ENCODE results near the gene TP53BP1.
A peak's percentile ranks its signal among the peaks of the same experiment; 100 is the strongest.
"Not testable (repeated sequence)": the region's sequence is repeated elsewhere in the genome, so short reads cannot be mapped to it uniquely, and the experiment has no call there.

The TP53BP1 gene

DNA sequence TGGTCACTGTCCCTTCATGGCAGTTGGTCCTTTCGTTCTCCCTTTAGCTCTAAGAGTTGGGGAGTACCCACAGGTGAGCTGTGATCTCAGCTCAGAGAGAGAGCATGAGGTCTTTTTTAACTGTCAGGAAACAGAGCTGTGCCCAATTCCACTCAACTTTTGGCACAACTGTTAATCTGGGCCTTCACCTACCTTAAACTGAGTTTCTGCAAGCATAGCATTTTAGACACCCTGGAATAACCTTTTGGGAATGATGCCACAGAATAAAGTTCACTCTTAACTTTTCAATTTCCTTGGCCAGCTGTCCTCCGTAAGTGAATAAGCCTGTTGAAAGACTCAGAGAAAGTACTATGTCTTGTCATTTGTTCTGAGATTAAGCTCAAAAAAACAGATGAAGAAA, 86.1 kb downstream of the TP53BP1 start:
- no peak for DNase-seq

GRCh38 chr15:43406189-43406588, 86.8 kb downstream of the TP53BP1 start:
- no peak for DNase-seq

GRCh38 chr15:43404130-43404529, 88.8 kb downstream of the TP53BP1 start:
- no peak for DNase-seq

DNA sequence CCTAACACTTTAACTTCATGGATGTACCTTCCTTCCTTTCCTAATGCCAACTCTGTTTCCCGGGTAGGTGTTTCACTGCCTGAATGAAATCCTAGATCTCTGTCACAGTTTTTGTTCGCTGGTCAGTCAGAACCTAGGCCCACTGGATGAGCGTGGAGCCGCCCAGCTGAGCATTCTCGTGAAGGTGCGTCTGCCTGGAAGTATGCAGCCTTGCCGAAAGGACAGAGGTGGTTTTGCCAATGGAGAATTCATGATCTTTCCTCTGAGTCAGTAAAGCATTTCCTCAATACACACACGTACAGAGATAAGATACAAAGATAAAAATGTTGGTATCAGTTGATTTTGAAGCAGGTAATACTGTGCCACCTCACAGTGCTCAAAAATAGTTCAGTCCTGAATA, 89.3 kb downstream of the TP53BP1 start:
- DNase-seq = no peak

DNA sequence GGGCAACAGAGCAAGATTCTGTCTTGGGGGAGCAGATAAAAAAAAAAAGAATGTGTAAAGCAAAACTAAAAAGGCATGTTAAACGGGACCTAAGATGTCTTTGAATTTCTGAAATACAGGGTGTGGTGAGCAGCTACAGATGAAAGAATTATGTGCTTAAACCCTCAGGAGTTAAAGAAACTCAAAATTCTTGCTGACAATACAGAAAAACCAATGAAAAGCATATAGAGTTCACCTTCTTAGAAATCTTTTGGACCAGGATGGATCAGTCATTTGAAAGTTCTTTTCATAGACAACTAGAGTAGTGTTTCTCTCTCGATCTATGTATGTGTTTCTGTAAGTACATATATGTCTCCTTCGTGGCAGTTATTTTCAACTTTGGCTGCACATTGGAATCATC, 90.7 kb downstream of the TP53BP1 start:
- no peak for DNase-seq

DNA sequence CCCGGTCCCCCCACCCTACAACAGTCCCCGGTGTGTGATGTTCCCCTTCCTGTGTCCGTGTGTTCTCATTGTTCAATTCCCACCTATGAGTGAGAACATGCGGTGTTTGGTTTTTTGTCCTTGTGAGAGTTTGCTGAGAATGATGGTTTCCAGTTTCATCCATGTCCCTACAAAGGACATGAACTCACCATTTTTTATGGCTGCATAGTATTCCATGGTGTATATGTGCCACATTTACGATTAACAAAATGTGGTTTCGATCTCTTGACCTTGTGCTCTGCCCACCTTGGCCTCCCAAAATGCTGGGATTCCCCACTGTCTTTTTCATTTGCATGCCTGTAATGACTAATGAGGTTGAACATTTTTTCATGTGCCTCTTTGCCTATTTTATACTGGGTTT, 99.4 kb downstream of the TP53BP1 start:
- DNase-seq = not testable (repeated sequence)

DNA sequence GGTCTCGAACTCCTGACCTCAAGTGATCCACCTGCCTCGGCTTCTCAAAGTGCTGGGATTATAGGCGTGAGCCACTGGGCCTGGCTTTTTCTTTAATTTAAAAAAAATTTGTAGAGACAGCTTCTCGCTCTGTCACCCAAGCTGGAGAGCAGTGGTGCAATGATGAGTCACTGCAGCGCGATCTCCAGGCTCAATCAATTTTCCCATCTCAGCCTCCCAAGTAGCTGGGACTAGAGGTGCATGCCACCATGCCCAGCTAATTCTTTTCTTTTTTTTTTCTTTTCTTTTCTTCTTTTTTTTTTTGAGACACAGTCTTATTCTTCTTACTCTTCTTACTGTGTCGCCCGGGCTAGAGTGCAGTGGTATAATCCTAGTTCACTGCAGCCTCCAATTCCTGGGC, 102.2 kb downstream of the TP53BP1 start:
- DNase-seq = no peak

DNA sequence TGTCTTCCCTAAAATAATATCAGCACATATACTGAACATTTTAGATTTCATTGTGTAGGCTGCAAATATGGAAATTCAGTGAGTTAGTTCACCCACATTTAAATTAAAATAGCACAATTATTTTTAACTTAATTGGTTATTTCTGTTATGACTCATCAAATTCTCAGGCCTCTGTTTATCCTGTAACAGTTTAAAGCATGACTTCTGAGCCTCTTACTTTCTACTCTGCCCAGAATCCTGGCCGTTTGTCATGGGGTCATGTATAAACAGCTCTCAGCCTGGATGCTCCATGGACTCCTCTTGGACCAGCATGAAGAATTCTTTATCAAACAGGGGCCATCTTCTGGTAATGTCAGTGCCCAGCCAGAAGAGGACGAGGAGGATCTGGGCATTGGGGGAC, 109.9 kb downstream of the TP53BP1 start:
- DNase-seq = no peak

- no peak for DNase-seq
These were observed 110.6 kb downstream of the TP53BP1 start for GRCh38 chr15:43382310-43382709.

DNA sequence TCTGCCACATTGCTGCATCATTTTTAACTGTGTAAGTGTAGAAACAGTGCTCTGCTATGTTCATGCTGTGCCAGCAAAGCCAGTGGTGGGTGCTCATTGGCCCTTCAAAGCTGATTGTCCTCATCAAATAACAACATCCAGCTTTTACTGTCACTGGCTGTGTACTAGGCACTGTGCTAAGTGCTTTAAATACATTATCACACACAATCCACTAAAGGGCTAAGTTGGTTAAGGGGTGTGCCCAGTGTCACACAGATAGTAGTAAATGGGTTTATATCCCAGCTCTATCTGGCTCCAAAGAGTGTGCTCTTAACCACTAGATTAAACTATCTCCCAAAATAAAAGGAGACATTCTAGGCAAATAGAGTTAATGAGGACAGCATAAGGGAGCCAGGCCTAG, 114.4 kb downstream of the TP53BP1 start:
- DNase-seq = no peak

DNA sequence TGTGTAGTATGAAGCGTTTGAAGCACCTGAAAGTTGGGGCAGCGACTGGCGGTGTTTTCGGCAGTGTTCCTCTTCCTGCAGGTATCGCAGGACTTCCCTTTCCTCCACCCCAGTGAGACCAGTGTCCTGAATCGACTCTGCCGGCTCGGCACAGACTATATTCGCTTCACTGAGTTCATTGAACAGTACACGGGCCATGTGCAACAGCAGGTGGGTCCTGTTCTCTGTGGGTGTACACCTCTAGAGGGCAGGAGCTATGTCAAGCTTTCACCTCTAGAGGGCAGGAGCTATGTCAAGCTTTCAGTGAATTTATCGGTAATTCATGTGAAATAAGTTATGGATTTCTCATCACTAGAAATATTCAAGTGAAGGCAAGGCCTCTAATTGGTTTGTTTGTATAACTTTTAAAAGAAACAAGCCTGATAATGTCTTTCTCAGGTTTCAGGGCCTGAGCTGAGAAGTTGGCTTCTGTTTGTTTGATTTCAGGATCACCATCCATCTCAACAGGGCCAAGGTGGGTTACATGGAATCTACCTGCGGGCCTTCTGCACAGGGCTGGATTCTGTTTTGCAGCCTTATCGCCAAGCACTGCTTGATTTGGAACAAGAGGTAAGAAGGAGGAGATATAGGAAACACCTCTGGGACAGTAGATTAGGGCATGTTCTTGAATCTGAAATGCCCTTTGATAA, 116.8 kb downstream of the TP53BP1 start:
- no peak for DNase-seq

DNA sequence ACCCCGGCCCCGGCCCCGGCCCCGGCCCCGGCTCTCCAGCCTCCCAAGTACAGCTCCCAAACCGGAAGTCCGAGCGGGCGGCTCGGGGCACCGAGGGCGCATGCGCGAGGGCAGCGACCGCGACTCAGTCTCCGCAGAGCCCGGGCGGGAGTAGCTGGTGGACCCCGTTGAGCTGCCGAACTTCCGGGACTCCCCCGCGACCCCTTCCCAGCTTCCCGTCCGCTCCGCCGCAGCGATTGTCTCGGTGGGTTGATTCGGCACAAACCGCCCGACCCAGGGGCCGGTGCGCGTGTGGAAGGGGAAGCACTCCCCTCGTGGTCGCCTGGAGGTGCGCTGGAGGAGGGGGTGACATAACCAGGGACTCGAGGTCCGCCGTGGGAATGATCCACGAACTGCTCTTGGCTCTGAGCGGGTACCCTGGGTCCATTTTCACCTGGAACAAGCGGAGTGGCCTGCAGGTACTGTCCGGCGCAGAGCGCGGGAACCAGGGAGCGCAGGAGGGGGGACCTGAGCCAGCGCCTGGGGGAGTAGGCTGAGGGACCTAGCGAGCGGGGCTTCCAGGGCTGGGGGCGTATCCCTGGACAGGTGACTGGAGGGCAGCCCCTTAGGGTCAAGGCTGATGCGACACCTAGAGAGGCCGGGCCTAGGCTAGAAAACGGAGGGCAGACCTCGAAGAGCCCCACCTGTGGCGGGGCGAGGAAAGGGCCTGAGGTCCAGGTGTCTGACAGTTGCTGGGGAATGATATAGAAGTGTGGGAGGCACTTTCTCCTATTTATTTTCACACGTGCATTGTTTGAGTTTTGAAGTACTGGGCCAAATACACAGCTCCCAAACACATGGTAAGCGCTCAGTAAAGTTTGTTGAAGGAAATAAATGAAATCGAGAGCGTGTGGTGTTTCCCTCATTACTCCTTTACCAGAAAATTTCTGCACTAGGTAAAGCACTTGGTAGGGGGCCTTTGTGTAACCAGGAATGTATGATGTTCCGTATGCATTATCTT, 121.7 kb downstream of the TP53BP1 start, which contains the start of the genes TUBGCP4 and ZSCAN29:
Gene TUBGCP4 (plus strand): TSS at position 127 of the 1,000 bp plus-strand sequence. CDS start 254 bp downstream, at position 381.
Gene ZSCAN29 (minus strand): TSS at position 69 of the 1,000 bp plus-strand sequence. CDS start 1,130 bp downstream, outside the sequence.
- peak; percentile 1 for DNase-seq

- no peak for DNase-seq
These were observed 122.5 kb downstream of the TP53BP1 start for GRCh38 chr15:43370310-43370974.

DNA sequence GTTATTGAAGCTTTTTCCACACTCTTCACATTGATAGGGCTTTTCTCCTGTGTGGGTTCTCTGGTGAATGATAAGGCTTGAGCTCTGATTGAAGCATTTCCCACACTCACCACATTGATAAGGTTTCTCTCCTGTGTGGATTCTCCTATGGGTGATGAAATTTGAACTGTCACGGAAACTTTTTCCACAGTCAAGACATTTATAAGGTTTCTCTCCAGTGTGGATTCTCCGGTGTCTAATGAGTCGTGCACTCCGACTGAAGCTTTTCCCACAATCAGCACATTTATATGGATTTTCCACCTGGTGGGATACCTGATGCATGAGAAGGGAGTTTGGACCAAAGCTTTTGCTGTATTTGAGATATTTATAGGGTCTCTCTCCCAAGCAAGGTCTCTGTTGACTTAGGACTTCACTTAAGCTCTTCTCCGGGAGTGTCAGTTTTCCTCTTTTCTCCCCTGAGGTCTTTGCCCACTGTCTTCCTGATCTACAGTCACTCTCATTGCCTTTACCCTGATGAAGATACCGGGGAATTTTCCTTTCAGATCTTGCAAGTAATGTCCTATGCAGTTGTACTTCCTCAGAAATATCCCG, 131.5 kb downstream of the TP53BP1 start:
- no peak for DNase-seq

DNA sequence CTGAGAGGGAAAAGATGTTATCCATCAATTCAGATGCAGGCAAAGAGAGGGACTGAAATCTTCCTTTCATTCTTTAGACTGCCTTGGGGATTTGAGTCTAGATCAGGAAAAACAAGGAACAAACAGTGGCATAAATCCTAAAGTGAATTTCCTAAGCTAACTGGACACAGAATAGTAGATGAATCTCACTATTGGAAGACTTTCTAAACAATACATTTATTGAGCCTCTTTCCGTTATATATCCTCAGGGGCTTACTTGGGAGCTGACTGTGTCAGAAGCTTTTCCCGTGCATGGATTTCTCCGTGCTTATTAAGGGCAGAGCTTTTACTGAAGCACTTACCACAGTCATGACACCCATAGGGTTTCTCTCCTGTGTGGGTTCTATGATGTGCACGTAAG, 132.1 kb downstream of the TP53BP1 start:
- DNase-seq = no peak

Measured in NCI-H2029 treated with DMSO at 0.1 percent for 48 hours (cell line).